Uterus (tissue), 4 donors: ENCODE results near the gene EYA3. TPM values are rescaled to one million over a fixed set of nuclear protein-coding genes. Genes with fewer than 3 reads are reported as not detected.

Source experiments
- DNase-seq, 2 donors: peaks; one replicate each; pipeline ENCODE4 v3.0.0-alpha.2; 2019 to 2020
- H3K27ac ChIP-seq, 2 donors: fragments of 200-600 bp; sonication (generic); 1 replicate in 1 of 2; 2 replicates in 1 of 2; pipeline ENCODE4 v1.5.1; 2016 to 2018
- H3K27me3 ChIP-seq, 2 donors: fragments of 200-600 bp; sonication (generic); one replicate each; pipeline ENCODE4 v1.5.1; 2018 to 2019; ENCODE audit warnings: control low read depth in 1 of 2
- H3K36me3 ChIP-seq, 2 donors: fragments of 200-600 bp; sonication (generic); one replicate each; pipeline ENCODE4 v1.5.1; 2019; ENCODE audit warnings: control low read depth in 1 of 2
- H3K4me1 ChIP-seq, 2 donors: fragments of 200-600 bp; sonication (generic); one replicate each; pipeline ENCODE4 v1.5.1; 2018 to 2019; ENCODE audit warnings: control low read depth in 1 of 2
- H3K4me3 ChIP-seq, 2 donors: fragments of 200-600 bp; sonication (generic); 1 replicate in 1 of 2; 2 replicates in 1 of 2; pipeline ENCODE4 v1.5.1; 2018 to 2019; ENCODE audit warnings: mild to moderate bottlenecking in 1 of 2
- H3K9me3 ChIP-seq, 2 donors: fragments of 200-600 bp; sonication (generic); one replicate each; pipeline ENCODE4 v1.5.1; 2019; ENCODE audit warnings: control low read depth in 1 of 2
- CTCF ChIP-seq, 4 experiments: fragments of 200-600 bp in 2 of 4; fragments of 450-650 bp in 2 of 4; sonication (generic) in 2 of 4; IDR thresholded peaks; one replicate each; pipeline ENCODE4 v1.5.1; 2016 to 2019; ENCODE audit warnings: antibody characterized with exemption in 4 of 4, mild to moderate bottlenecking in 2 of 4, moderate library complexity in 1 of 4
- POLR2A ChIP-seq, 2 donors: fragments of 450-650 bp; IDR thresholded peaks; one replicate each; pipeline ENCODE4 v1.6.1; 2016; ENCODE audit warnings: antibody characterized with exemption in 2 of 2, mild to moderate bottlenecking in 1 of 2, moderate library complexity in 1 of 2
- intact Hi-C: fragments of 100-400 bp; cut with DNase I; formaldehyde crosslinking; loops from one replicate; pipeline ENCODE4 v1.15.1; 2023; ENCODE audit warnings: low total_unique reads
- total RNA-seq, 4 donors: library from RNA; depleted of rRNA in 3 of 4; stranded (reverse); fragments of >200 nt in 3 of 4; gene quantifications; one replicate each; pipeline versions ENCODE4 v1.1.0 to v1.2.4, GENCODE V29; 2014 to 2023
- donor health status: DM: yes; HTN: yes; CAD: no.

EYA3 gene
- total RNA-seq, 4 donors from 2014 or later: 7.2 to 30.4 (median 13.1) TPM

GRCh38 chr1:28118640-28119307 lies 30.4 kb upstream of the EYA3 start:
- no peak overlapping the region for H3K27ac ChIP-seq
- H3K36me3 ChIP-seq: no peaks in the 10 kb centered on the region
- H3K4me1 ChIP-seq: no peaks in the 10 kb centered on the region
- no peak for TF ChIP-seq CTCF (IDR thresholded peaks at IDR 0.05)
- no peak for DNase-seq
- intact Hi-C loops: no loop called here
- no peaks in the 10 kb centered on the region for H3K27me3 ChIP-seq
- H3K4me3 ChIP-seq: no peak overlapping the region
- H3K9me3 ChIP-seq: no peaks in the 10 kb centered on the region

GRCh38 chr1:28115267-28115666 lies 26.9 kb upstream of the EYA3 start:
- Histone ChIP-seq H3K4me3 (no peak overlapping the region), H3K27me3 (no peaks in the 10 kb centered on the region), H3K36me3 (no peaks in the 10 kb centered on the region), H3K27ac (no peak overlapping the region), H3K4me1 (no peaks in the 10 kb centered on the region), H3K9me3 (no peaks in the 10 kb centered on the region)
- intact Hi-C loops: no loop called here
- DNase-seq: no peak
- TF ChIP-seq POLR2A (IDR thresholded peaks at IDR 0.05): no peak
- no peak for TF ChIP-seq CTCF (IDR thresholded peaks at IDR 0.05)

- TF ChIP-seq POLR2A (IDR thresholded peaks at IDR 0.05) (no peak), CTCF (IDR thresholded peaks at IDR 0.05) (no peak)
- intact Hi-C loops: no loop called here
- no peaks in the 10 kb centered on the region for H3K4me1 ChIP-seq
- no peak for DNase-seq
- no peaks in the 10 kb centered on the region for H3K36me3 ChIP-seq
- H3K27ac ChIP-seq: no peak overlapping the region
- no peaks in the 10 kb centered on the region for H3K27me3 ChIP-seq
- H3K4me3 ChIP-seq: no peak overlapping the region
- H3K9me3 ChIP-seq: no peaks in the 10 kb centered on the region
Measured at GRCh38 chr1:28114844-28115243, 26.4 kb upstream of the EYA3 start.

- no peaks in the 10 kb centered on the region for H3K4me1 ChIP-seq
- TF ChIP-seq CTCF (IDR thresholded peaks at IDR 0.05) (no peak), POLR2A (IDR thresholded peaks at IDR 0.05) (no peak)
- H3K36me3 ChIP-seq: no peaks in the 10 kb centered on the region
- no peak for DNase-seq
- intact Hi-C loops: no loop called here
- no peak overlapping the region for H3K27ac ChIP-seq
- H3K9me3 ChIP-seq: no peaks in the 10 kb centered on the region
- no peak overlapping the region for H3K4me3 ChIP-seq
- no peaks in the 10 kb centered on the region for H3K27me3 ChIP-seq
Measured at GRCh38 chr1:28113242-28113572, 24.8 kb upstream of the EYA3 start.

GRCh38 chr1:28112388-28113241 lies 24.2 kb upstream of the EYA3 start:
- no peaks in the 10 kb centered on the region for H3K27me3 ChIP-seq
- no peak overlapping the region for H3K4me3 ChIP-seq
- intact Hi-C loops: no loop called here
- TF ChIP-seq POLR2A (IDR thresholded peaks at IDR 0.05) (no peak), CTCF (IDR thresholded peaks at IDR 0.05) (no peak)
- H3K4me1 ChIP-seq: no peaks in the 10 kb centered on the region
- no peak for DNase-seq
- H3K9me3 ChIP-seq: no peaks in the 10 kb centered on the region
- no peaks in the 10 kb centered on the region for H3K36me3 ChIP-seq
- H3K27ac ChIP-seq: no peak overlapping the region
